Activated gamma-delta T cell treated with Interleukin-2 at 50 U/mL for 16 hours (primary cell): ENCODE results near the gene CCDC136.
A peak's percentile ranks its signal among the peaks of the same experiment; 100 is the strongest.

Source experiments
- DNase-seq: peaks from one replicate; pipeline ENCODE4 v3.0.0-alpha.2; 2020

Gene CCDC136

DNA sequence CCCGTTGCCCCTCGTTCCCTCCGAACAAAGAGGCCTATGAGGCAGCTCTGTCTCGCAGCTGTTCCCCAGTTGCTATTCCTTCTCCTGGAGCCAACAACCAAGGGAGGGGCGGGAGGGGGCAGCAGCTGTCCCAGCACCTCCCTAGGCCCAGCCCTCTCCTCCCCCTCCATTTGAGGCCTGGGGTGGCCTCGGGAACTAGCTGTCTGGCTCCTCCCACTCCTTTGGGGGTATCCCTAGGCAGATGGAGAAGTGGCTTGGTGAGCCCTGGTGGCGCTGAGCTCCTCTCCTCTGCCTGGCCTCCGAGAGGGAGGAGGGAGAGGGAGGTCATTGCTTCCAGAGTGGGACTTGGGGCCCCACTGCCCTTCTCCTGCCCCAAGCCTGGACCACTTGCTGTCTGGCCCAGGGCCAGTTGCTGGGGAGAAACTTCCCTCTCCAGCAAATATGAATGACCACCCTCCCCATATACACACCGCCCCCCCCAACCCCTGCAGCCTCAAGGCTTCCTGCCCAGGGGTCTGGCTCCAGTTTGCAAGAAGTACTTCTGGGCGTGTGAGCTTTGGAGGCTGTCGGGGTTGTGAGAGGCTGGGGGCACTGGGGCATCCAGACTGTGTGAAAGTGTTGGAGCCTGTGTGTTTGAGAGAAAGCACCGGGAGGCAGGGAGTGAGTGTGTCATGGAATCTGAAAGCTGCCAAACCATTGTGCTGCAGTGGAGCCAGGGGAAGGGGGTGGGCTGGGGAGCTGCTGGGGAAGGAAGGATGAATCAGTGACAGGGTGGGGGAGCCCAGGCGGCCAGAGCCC is 41.6 kb downstream of the CCDC136 start:
- DNase-seq: no peak

DNA sequence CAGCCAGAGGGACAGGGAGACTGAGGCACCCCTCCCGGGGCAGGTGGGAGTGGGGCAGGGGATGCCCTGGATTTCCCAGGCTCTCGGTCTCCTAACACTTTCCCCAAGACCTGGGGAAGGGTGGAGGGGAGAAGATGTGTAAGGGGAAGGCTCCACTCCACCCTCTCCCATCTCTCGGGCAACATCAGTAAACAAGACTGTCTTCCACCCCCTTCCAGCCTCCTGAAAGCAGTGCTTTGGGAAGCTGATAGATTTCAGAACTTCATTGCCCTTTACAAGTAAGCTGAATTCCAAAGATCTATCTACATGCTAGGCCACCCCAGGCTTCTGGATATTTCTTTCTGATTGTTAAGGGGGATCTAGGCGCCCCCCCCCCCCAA is 42.2 kb downstream of the CCDC136 start:
- DNase-seq: no peak

GRCh38 chr7:128835231-128835751 is 43.5 kb downstream of the CCDC136 start:
- no peak for DNase-seq

- DNase-seq: no peak
Measured at GRCh38 chr7:128835790-128836641, 44.2 kb downstream of the CCDC136 start.

- DNase-seq: no peak
Measured at GRCh38 chr7:128836729-128837348, 45.1 kb downstream of the CCDC136 start.

DNA sequence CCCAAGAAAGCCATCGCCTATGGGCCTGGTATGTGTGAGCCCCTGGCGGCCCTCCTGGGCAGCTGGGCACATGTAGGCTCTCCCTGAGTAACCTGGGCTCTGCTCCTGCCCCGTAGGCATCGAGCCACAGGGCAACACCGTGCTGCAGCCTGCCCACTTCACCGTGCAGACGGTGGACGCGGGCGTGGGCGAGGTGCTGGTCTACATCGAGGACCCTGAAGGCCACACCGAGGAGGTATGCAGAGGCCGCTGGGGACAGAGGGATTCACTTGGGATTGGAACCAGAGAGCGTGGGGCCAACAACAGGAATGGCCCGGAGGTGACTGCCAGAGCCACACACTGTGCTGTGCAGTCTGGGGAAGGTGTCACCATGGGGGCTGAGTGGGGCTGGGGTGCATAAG is 45.8 kb downstream of the CCDC136 start:
- no peak for DNase-seq

- DNase-seq: no peak
Measured at GRCh38 chr7:128838109-128838779, 46.5 kb downstream of the CCDC136 start.

DNA sequence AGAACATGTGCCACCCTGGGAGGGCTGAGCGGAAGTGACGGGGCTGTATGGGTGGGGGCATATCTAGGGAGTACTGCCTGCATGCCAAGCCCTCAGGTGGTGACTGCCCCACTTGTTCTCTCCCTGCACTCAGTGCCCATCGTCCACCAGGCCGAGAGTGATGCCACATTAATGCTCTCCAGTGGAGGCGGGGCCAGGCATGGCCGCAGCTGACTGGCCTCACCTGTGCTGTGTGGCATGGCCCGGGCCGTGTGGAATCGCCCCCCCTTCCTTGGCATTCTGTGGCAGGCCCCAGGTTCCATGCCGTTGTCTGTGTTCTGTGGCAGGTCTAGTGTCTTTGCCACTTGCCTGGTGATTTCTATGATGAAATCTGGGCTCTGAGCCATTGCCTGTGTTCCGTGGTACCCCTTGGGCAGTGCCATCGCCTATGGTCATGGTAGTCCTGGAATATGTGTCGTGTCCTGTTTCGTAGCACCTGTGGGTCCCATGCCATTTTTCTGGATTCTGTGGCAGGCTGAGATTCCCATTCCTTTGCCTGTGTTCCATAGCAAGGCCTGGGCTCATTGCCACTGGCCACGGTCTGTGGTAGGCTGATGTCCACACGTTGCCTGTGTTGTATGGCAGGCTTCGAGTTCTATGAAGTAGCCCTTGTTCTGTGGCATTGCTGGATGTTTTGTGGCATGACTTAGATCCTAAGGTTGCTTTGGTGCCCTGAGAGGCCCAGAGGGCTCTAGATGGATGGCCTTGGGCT is 47.4 kb downstream of the CCDC136 start:
- DNase-seq: no peak

- DNase-seq: no peak
Measured at GRCh38 chr7:128839751-128840177, 48.0 kb downstream of the CCDC136 start.

GRCh38 chr7:128840326-128841170 is 48.8 kb downstream of the CCDC136 start:
- DNase-seq: no peak

- DNase-seq: no peak
Measured at GRCh38 chr7:128841171-128841690, 49.5 kb downstream of the CCDC136 start.

DNA sequence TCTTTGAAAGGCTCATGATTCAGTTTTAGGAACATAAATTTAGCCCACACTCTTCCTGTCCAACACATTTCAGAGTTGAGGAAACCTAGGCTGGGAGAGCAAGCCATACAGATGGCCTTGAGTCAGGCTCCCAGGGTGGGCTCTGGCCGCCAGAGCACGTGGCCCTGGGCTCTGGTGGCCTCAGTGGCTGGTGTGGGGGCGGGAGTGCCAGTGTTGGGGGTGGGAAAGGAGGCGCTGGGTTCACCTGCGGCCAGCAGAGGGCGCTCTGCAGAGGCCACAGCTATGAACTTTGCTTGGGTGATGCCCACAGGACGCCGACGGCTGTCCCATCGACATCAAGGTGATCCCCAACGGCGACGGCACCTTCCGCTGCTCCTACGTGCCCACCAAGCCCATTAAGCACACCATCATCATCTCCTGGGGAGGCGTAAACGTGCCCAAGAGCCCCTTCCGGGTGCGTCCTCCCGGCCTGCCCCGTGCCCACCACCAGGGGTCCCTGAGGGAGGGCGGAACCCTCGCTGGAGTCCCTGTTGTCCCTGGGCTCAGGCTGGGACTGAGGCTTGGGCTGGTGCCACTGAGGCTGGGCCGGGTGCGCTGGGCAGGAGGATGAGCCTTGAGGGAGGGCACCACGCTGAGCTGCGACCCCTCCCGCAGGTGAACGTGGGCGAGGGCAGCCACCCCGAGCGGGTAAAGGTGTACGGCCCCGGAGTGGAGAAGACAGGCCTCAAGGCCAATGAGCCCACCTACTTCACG is 50.3 kb downstream of the CCDC136 start:
- peak; percentile 49 for DNase-seq

DNA sequence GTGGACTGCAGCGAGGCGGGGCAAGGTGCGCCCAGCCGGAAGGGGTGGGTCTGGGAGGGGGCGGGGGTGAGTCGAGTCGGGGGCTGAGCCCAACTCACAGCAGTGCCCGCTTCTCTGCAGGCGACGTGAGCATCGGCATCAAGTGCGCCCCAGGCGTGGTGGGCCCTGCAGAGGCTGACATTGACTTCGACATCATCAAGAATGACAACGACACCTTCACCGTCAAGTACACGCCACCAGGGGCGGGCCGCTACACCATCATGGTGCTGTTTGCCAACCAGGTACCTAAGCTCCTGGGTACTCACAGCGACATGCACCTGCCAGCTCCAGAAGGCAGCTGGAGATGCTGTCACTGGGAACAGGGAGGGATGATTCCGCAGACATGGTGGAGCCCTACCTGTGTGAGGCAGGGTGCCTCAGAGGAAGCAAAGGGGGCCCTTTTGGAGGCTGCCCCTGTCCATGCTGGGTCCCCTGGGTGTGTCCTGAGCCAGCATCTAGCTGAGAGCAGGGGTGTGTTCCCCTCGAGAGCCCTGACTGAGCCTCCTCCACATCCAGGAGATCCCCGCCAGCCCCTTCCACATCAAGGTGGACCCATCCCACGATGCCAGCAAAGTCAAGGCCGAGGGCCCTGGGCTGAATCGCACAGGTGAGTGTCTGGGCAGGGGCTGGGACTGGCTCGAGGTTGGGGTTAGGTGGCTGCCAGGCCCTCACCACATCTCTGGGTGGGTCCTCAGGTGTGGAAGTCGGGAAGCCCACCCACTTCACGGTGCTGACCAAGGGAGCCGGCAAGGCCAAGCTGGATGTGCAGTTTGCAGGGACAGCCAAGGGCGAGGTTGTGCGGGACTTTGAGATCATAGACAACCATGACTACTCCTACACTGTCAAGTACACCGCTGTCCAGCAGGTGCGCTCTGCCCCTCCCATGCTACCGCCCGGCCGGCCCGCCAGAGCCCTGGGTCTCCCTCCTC is 51.2 kb downstream of the CCDC136 start:
- DNase-seq: no peak

DNA sequence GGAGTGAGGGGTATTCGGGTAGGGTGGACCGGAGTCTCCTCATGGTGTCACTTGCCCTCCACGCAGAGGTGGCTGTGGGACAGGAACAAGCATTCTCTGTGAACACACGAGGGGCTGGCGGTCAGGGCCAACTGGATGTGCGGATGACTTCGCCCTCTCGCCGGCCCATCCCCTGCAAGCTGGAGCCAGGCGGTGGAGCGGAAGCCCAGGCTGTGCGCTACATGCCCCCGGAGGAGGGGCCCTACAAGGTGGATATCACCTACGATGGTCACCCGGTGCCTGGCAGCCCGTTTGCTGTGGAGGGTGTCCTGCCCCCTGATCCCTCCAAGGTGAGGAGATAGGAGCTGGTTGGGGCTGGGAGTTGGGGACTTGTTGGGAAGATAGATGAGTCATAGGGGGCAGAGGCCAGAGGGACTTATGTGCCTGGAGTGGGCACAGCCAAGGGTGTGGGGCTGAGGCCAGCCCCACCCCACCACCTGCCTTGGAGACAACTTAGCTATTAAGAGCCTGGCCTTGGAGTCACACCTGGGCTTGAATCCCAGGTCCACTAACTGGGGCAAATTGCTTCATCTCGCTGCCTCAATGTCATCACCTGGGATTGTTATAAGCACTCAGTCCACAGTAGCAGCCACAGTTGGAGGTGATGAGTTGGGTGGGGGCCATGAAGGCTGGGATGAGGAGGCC is 52.3 kb downstream of the CCDC136 start:
- no peak for DNase-seq

- no peak for DNase-seq
Measured at GRCh38 chr7:128844777-128845311, 53.1 kb downstream of the CCDC136 start.

GRCh38 chr7:128845475-128845874 is 53.7 kb downstream of the CCDC136 start:
- no peak for DNase-seq

DNA sequence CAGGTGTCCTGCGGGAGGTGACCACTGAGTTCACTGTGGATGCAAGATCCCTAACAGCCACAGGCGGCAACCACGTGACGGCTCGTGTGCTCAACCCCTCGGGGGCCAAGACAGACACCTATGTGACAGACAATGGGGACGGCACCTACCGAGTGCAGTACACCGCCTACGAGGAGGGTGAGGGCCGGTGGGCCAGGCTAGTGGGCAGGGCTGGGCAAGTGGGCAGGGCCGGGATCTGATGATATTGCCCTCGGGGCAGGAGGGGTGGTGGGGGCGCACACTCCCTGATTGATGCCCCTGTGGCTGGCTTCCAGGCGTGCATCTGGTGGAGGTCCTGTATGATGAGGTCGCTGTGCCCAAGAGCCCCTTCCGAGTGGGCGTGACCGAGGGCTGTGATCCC is 54.2 kb downstream of the CCDC136 start:
- DNase-seq: no peak
